Measurements from ENCODE around the gene MYCL. TPM values are rescaled to one million over a fixed set of nuclear protein-coding genes. Genes with fewer than 3 reads are reported as not detected.

Gene MYCL
- 0.79 to 1.6 TPM (median 1.3 TPM) in 5 replicates for total RNA-seq (2022; extraction: Qiagen RNA extraction; ENCODE audit: low read depth)

GRCh38 chr1:39901714-39902459, at the start of gene MYCL:
Gene MYCL, minus strand, starts transcription at chr1:39901917. Its CDS starts 483 bp downstream, at chr1:39901434.

Other genes starting within 250 kb of the MYCL start
- gene NT5C1A, start 229.8 kb downstream of the MYCL start, total RNA-seq (2022; extraction: Qiagen RNA extraction; ENCODE audit: low read depth): not detected in 5 replicates
- gene HPCAL4, start 210.5 kb downstream of the MYCL start, total RNA-seq (2022; extraction: Qiagen RNA extraction; ENCODE audit: low read depth): 0.22 to 0.35 TPM (median 0.28 TPM) in 5 replicates
- 38.2 to 40.2 TPM (median 39.7 TPM) in 5 replicates for gene PPIE, start 163.0 kb downstream of the MYCL start, total RNA-seq (2022; extraction: Qiagen RNA extraction; ENCODE audit: low read depth)
- gene OXCT2, start 130.6 kb downstream of the MYCL start, total RNA-seq (2022; extraction: Qiagen RNA extraction; ENCODE audit: low read depth): 0.32 to 0.60 TPM (median 0.52 TPM) in 5 replicates
- gene BMP8B, start 113.1 kb downstream of the MYCL start, total RNA-seq (2022; extraction: Qiagen RNA extraction; ENCODE audit: low read depth): 3.1 to 4.8 TPM (median 4.3 TPM) in 5 replicates
- gene TRIT1, start 18.4 kb downstream of the MYCL start, total RNA-seq (2022; extraction: Qiagen RNA extraction; ENCODE audit: low read depth): 14.4 to 18.9 TPM (median 17.0 TPM) in 5 replicates
- gene MFSD2A, start 53.2 kb upstream of the MYCL start, total RNA-seq (2022; extraction: Qiagen RNA extraction; ENCODE audit: low read depth): 4.1 to 4.8 TPM (median 4.5 TPM) in 5 replicates
- gene CAP1, start 138.8 kb upstream of the MYCL start, total RNA-seq (2022; extraction: Qiagen RNA extraction; ENCODE audit: low read depth): 216 to 273 TPM (median 223 TPM) in 5 replicates
- 61.6 to 76.6 TPM (median 66.8 TPM) in 5 replicates for gene PPT1, start 195.3 kb upstream of the MYCL start, total RNA-seq (2022; extraction: Qiagen RNA extraction; ENCODE audit: low read depth)